Esophagus squamous epithelium (tissue), 5 donors: ENCODE data around the gene HS6ST1. TPM values are rescaled to one million over a fixed set of nuclear protein-coding genes. Genes with fewer than 3 reads are reported as not detected.

Experiments
- DNase-seq: peaks from one replicate; lab custom pipeline; 2025; lab: John Stamatoyannopoulos, UW
- H3K27ac ChIP-seq, 4 donors: fragments of 200-600 bp; sonication (generic); one replicate each; pipeline ENCODE4 v1.5.1; 2016 to 2019; ENCODE audit warnings: mild to moderate bottlenecking in 1 of 4
- H3K27me3 ChIP-seq, 4 donors: fragments of 200-600 bp; sonication (generic); 1 replicate in 3 of 4; 2 replicates in 1 of 4; pipeline versions ENCODE4 v1.5.1 to v1.6.0; 2017 to 2021; ENCODE audit warnings: antibody characterized with exemption in 1 of 4
- H3K36me3 ChIP-seq, 3 donors: fragments of 200-600 bp; sonication (generic); one replicate each; pipeline ENCODE4 v1.5.1; 2016 to 2019
- H3K4me1 ChIP-seq, 3 donors: fragments of 200-600 bp; sonication (generic); one replicate each; pipeline ENCODE4 v1.5.1; 2017 to 2019
- H3K4me3 ChIP-seq, 4 donors: fragments of 200-600 bp; sonication (generic); 1 replicate in 3 of 4; 2 replicates in 1 of 4; pipeline ENCODE4 v1.5.1; 2016 to 2019; ENCODE audit warnings: mild to moderate bottlenecking in 2 of 4, moderate library complexity in 1 of 4
- H3K9me3 ChIP-seq, 3 donors: fragments of 200-600 bp; sonication (generic); one replicate each; pipeline ENCODE4 v1.5.1; 2016 to 2019
- CTCF ChIP-seq, 6 experiments: fragments of 450-650 bp in 4 of 6; fragments of 200-600 bp in 2 of 6; sonication (generic) in 2 of 6; IDR thresholded peaks; one replicate each; pipeline ENCODE4 v1.5.1; 2016 to 2019; ENCODE audit warnings: antibody characterized with exemption in 6 of 6, mild to moderate bottlenecking in 4 of 6, moderate library complexity in 4 of 6
- POLR2A ChIP-seq, 4 donors: fragments of 450-650 bp; IDR thresholded peaks; one replicate each; pipeline ENCODE4 v1.6.1; 2017; ENCODE audit warnings: antibody characterized with exemption in 4 of 4, mild to moderate bottlenecking in 4 of 4, moderate library complexity in 3 of 4
- WGBS, 2 donors: methylation state at CpG; one replicate each; pipeline ENCODE4 v1.1.5; 2018; 5-methylcytosine and 5-hydroxymethylcytosine counted together
- intact Hi-C: fragments of 100-400 bp; cut with DNase I; formaldehyde crosslinking; loops from one replicate; pipeline ENCODE4 v1.15.0; 2022
- total RNA-seq, 4 donors: library from RNA; depleted of rRNA; stranded (reverse); fragments of >200 nt; gene quantifications; one replicate each; pipeline ENCODE4 v1.1.0, GENCODE V29; 2016
- donor health status: DM: yes; HTN: yes; CAD: no.

HS6ST1 gene
- total RNA-seq, 4 donors from 2014 or later: 44.7 to 73.8 (median 56.8) TPM

- peaks cover 0 to 13% (median 7%) of the 10 kb centered on the region in 3 donors for H3K4me1 ChIP-seq
- no peak for DNase-seq
- H3K27me3 ChIP-seq: no peaks in the 10 kb centered on the region
- WGBS, 2 donors: 90 to 91% methylated on average over 7 of the region's 8 CpGs
- no peak for TF ChIP-seq POLR2A (IDR thresholded peaks at IDR 0.05)
- no peak overlapping the region for H3K4me3 ChIP-seq
- no peak overlapping the region for H3K27ac ChIP-seq
- intact Hi-C loops: no loop called here
- no peaks in the 10 kb centered on the region for H3K36me3 ChIP-seq
- no peaks in the 10 kb centered on the region for H3K9me3 ChIP-seq
Observed at GRCh38 chr2:128360711-128361110, 42.0 kb upstream of the HS6ST1 start.

- no peak for DNase-seq
- no peak overlapping the region for H3K4me3 ChIP-seq
- WGBS, 2 donors: 73 to 100% methylated on average over 1 to 4 of the region's 11 CpGs
- intact Hi-C loops: no loop called here
- H3K36me3 ChIP-seq: no peaks in the 10 kb centered on the region
- H3K27me3 ChIP-seq: no peaks in the 10 kb centered on the region
- H3K4me1 ChIP-seq: peaks cover 0 to 13% (median 7%) of the 10 kb centered on the region in 3 donors
- no peaks in the 10 kb centered on the region for H3K9me3 ChIP-seq
- no peak overlapping the region for H3K27ac ChIP-seq
- TF ChIP-seq CTCF (IDR thresholded peaks at IDR 0.05) (no peak), POLR2A (IDR thresholded peaks at IDR 0.05) (no peak)
Observed at GRCh38 chr2:128359841-128360240, 41.2 kb upstream of the HS6ST1 start.

GRCh38 chr2:128358941-128359731, 40.5 kb upstream of the HS6ST1 start:
- TF ChIP-seq POLR2A (IDR thresholded peaks at IDR 0.05): no peak
- TF ChIP-seq CTCF (IDR thresholded peaks at IDR 0.05): no peak
- Histone ChIP-seq H3K4me1 (peaks cover 0 to 13% (median 7%) of the 10 kb centered on the region in 3 donors), H3K27ac (no peak overlapping the region), H3K27me3 (no peaks in the 10 kb centered on the region), H3K9me3 (no peaks in the 10 kb centered on the region), H3K4me3 (no peak overlapping the region), H3K36me3 (no peaks in the 10 kb centered on the region)
- no peak for DNase-seq
- intact Hi-C loops: no loop called here
- WGBS, 2 donors: 89 to 93% methylated on average over 14 of the region's 16 CpGs

GRCh38 chr2:128357506-128358370, 39.1 kb upstream of the HS6ST1 start:
- Histone ChIP-seq H3K27me3 (no peaks in the 10 kb centered on the region), H3K4me1 (peaks cover 0 to 7% (median 5%) of the 10 kb centered on the region in 3 donors), H3K9me3 (no peaks in the 10 kb centered on the region), H3K36me3 (no peaks in the 10 kb centered on the region), H3K4me3 (no peak overlapping the region), H3K27ac (no peak overlapping the region)
- no peak for DNase-seq
- TF ChIP-seq POLR2A (IDR thresholded peaks at IDR 0.05) (no peak), CTCF (IDR thresholded peaks at IDR 0.05) (no peak)
- intact Hi-C loops: no loop called here
- 66 to 91% methylated on average over 9 to 12 of the region's 12 CpGs for WGBS, 2 donors

GRCh38 chr2:128356127-128356526, 37.5 kb upstream of the HS6ST1 start:
- Histone ChIP-seq H3K4me1 (no peaks in the 10 kb centered on the region), H3K4me3 (no peak overlapping the region), H3K27ac (no peak overlapping the region), H3K27me3 (no peaks in the 10 kb centered on the region), H3K9me3 (peaks cover 0 to 11% (median 0%) of the 10 kb centered on the region in 3 donors), H3K36me3 (no peaks in the 10 kb centered on the region)
- no peak for DNase-seq
- intact Hi-C loops: no loop called here
- WGBS, 2 donors: 84 to 100% methylated on average over 2 of the region's 2 CpGs
- TF ChIP-seq POLR2A (IDR thresholded peaks at IDR 0.05) (no peak), CTCF (IDR thresholded peaks at IDR 0.05) (no peak)
